ENCODE results near the gene TSEN2.
A peak's percentile ranks its signal among the peaks of the same experiment; 100 is the strongest.

Gene TSEN2

GRCh38 chr3:12506201-12506709, 22.0 kb downstream of the TSEN2 start:
- peaks cover 16% of the 10 kb centered on the region for H3K36me3 ChIP-seq (ENCODE audit: insufficient read depth, low read length)
- no peaks in the 10 kb centered on the region for H3K27me3 ChIP-seq (ENCODE audit: insufficient read depth, low read length)
- no peak overlapping the region for H3K27ac ChIP-seq (ENCODE audit: low read depth, low read length)
- H3K79me2 ChIP-seq (ENCODE audit: control insufficient read depth, insufficient read depth, low read length, unreplicated experiment) = no peaks in the 10 kb centered on the region
- H3K4me1 ChIP-seq (ENCODE audit: control insufficient read depth, insufficient read depth, low read length, unreplicated experiment) = peaks cover 36% of the 10 kb centered on the region
- no peak overlapping the region for H3K4me3 ChIP-seq (ENCODE audit: low read depth, low read length)
- H2AFZ ChIP-seq (ENCODE audit: low read length, unreplicated experiment) = no peak overlapping the region

GRCh38 chr3:12507591-12508281, 23.5 kb downstream of the TSEN2 start:
- Histone ChIP-seq H3K36me3 (ENCODE audit: insufficient read depth, low read length) (peaks cover 22% of the 10 kb centered on the region), H2AFZ (ENCODE audit: low read length, unreplicated experiment) (peak overlapping the region; percentile 79)

GRCh38 chr3:12508291-12508700, 24.0 kb downstream of the TSEN2 start:
- Histone ChIP-seq H3K36me3 (ENCODE audit: insufficient read depth, low read length) (peaks cover 22% of the 10 kb centered on the region), H3K4me3 (ENCODE audit: low read depth, low read length) (peak overlapping the region; percentile 71), H3K27ac (ENCODE audit: low read depth, low read length) (peak overlapping the region; percentile 98)

More at GRCh38 chr3:12507591-12508281, 23.5 kb downstream of the TSEN2 start:
- H3K27ac ChIP-seq (ENCODE audit: low read depth, low read length) = peak overlapping the region; percentile 98
- peaks cover 25% of the 10 kb centered on the region for H3K4me1 ChIP-seq (ENCODE audit: control insufficient read depth, insufficient read depth, low read length, unreplicated experiment)
- no peaks in the 10 kb centered on the region for H3K27me3 ChIP-seq (ENCODE audit: insufficient read depth, low read length)
- no peaks in the 10 kb centered on the region for H3K79me2 ChIP-seq (ENCODE audit: control insufficient read depth, insufficient read depth, low read length, unreplicated experiment)
- peak overlapping the region; percentile 71 for H3K4me3 ChIP-seq (ENCODE audit: low read depth, low read length)

GRCh38 chr3:12509466-12509865, 25.2 kb downstream of the TSEN2 start:
- Histone ChIP-seq H3K4me3 (ENCODE audit: low read depth, low read length) (no peak overlapping the region), H3K4me1 (ENCODE audit: control insufficient read depth, insufficient read depth, low read length, unreplicated experiment) (peaks cover 25% of the 10 kb centered on the region), H3K27ac (ENCODE audit: low read depth, low read length) (peak overlapping the region; percentile 98), H3K79me2 (ENCODE audit: control insufficient read depth, insufficient read depth, low read length, unreplicated experiment) (no peaks in the 10 kb centered on the region), H3K36me3 (ENCODE audit: insufficient read depth, low read length) (peaks cover 16% of the 10 kb centered on the region; the same call in 1 of the 2 replicates), H3K27me3 (ENCODE audit: insufficient read depth, low read length) (no peaks in the 10 kb centered on the region), H2AFZ (ENCODE audit: low read length, unreplicated experiment) (no peak overlapping the region)

More at GRCh38 chr3:12508291-12508700, 24.0 kb downstream of the TSEN2 start:
- Histone ChIP-seq H3K4me1 (ENCODE audit: control insufficient read depth, insufficient read depth, low read length, unreplicated experiment) (peaks cover 25% of the 10 kb centered on the region), H3K27me3 (ENCODE audit: insufficient read depth, low read length) (no peaks in the 10 kb centered on the region), H2AFZ (ENCODE audit: low read length, unreplicated experiment) (peak overlapping the region; percentile 79), H3K79me2 (ENCODE audit: control insufficient read depth, insufficient read depth, low read length, unreplicated experiment) (no peaks in the 10 kb centered on the region)

GRCh38 chr3:12512534-12513118, 28.3 kb downstream of the TSEN2 start:
- no peaks in the 10 kb centered on the region for H3K27me3 ChIP-seq (ENCODE audit: insufficient read depth, low read length)
- H2AFZ ChIP-seq (ENCODE audit: low read length, unreplicated experiment) = no peak overlapping the region
- H3K36me3 ChIP-seq (ENCODE audit: insufficient read depth, low read length) = peaks cover 17% of the 10 kb centered on the region; the same call in 1 of the 2 replicates
- H3K4me3 ChIP-seq (ENCODE audit: low read depth, low read length) = no peak overlapping the region
- peaks cover 19% of the 10 kb centered on the region for H3K4me1 ChIP-seq (ENCODE audit: control insufficient read depth, insufficient read depth, low read length, unreplicated experiment)
- H3K27ac ChIP-seq (ENCODE audit: low read depth, low read length) = no peak overlapping the region
- no peaks in the 10 kb centered on the region for H3K79me2 ChIP-seq (ENCODE audit: control insufficient read depth, insufficient read depth, low read length, unreplicated experiment)

- Histone ChIP-seq H3K27me3 (ENCODE audit: insufficient read depth, low read length) (no peaks in the 10 kb centered on the region), H3K4me3 (ENCODE audit: low read depth, low read length) (no peak overlapping the region), H2AFZ (ENCODE audit: low read length, unreplicated experiment) (no peak overlapping the region), H3K27ac (ENCODE audit: low read depth, low read length) (no peak overlapping the region), H3K36me3 (ENCODE audit: insufficient read depth, low read length) (peaks cover 17% of the 10 kb centered on the region; the same call in 1 of the 2 replicates), H3K79me2 (ENCODE audit: control insufficient read depth, insufficient read depth, low read length, unreplicated experiment) (no peaks in the 10 kb centered on the region), H3K4me1 (ENCODE audit: control insufficient read depth, insufficient read depth, low read length, unreplicated experiment) (peaks cover 9% of the 10 kb centered on the region)
Observed at GRCh38 chr3:12513694-12514446, 29.6 kb downstream of the TSEN2 start.

- no peak overlapping the region for H3K4me3 ChIP-seq (ENCODE audit: low read depth, low read length)
- no peaks in the 10 kb centered on the region for H3K27me3 ChIP-seq (ENCODE audit: insufficient read depth, low read length)
- H3K4me1 ChIP-seq (ENCODE audit: control insufficient read depth, insufficient read depth, low read length, unreplicated experiment) = no peaks in the 10 kb centered on the region
- H3K36me3 ChIP-seq (ENCODE audit: insufficient read depth, low read length) = peaks cover 14% of the 10 kb centered on the region; the same call in 1 of the 2 replicates
- H3K79me2 ChIP-seq (ENCODE audit: control insufficient read depth, insufficient read depth, low read length, unreplicated experiment) = no peaks in the 10 kb centered on the region
- no peak overlapping the region for H3K27ac ChIP-seq (ENCODE audit: low read depth, low read length)
- H2AFZ ChIP-seq (ENCODE audit: low read length, unreplicated experiment) = no peak overlapping the region
Observed at GRCh38 chr3:12515631-12516030, 31.4 kb downstream of the TSEN2 start.

GRCh38 chr3:12516873-12517272, 32.6 kb downstream of the TSEN2 start:
- Histone ChIP-seq H3K79me2 (ENCODE audit: control insufficient read depth, insufficient read depth, low read length, unreplicated experiment) (no peaks in the 10 kb centered on the region), H3K4me1 (ENCODE audit: control insufficient read depth, insufficient read depth, low read length, unreplicated experiment) (no peaks in the 10 kb centered on the region), H2AFZ (ENCODE audit: low read length, unreplicated experiment) (no peak overlapping the region), H3K27me3 (ENCODE audit: insufficient read depth, low read length) (no peaks in the 10 kb centered on the region), H3K36me3 (ENCODE audit: insufficient read depth, low read length) (0 out of 2 replicates have a peak, but pooled peaks cover 14% of the 10 kb centered on the region), H3K27ac (ENCODE audit: low read depth, low read length) (no peak overlapping the region), H3K4me3 (ENCODE audit: low read depth, low read length) (no peak overlapping the region)

- Histone ChIP-seq H3K27me3 (ENCODE audit: insufficient read depth, low read length) (no peaks in the 10 kb centered on the region), H3K4me1 (ENCODE audit: control insufficient read depth, insufficient read depth, low read length, unreplicated experiment) (no peaks in the 10 kb centered on the region), H3K79me2 (ENCODE audit: control insufficient read depth, insufficient read depth, low read length, unreplicated experiment) (no peaks in the 10 kb centered on the region), H3K4me3 (ENCODE audit: low read depth, low read length) (no peak overlapping the region), H3K27ac (ENCODE audit: low read depth, low read length) (no peak overlapping the region), H3K36me3 (ENCODE audit: insufficient read depth, low read length) (peaks cover 14% of the 10 kb centered on the region), H2AFZ (ENCODE audit: low read length, unreplicated experiment) (no peak overlapping the region)
Observed at GRCh38 chr3:12518261-12519028, 34.2 kb downstream of the TSEN2 start.

- peaks cover 10% of the 10 kb centered on the region for H3K36me3 ChIP-seq (ENCODE audit: insufficient read depth, low read length)
- H3K27ac ChIP-seq (ENCODE audit: low read depth, low read length) = no peak overlapping the region
- no peak overlapping the region for H3K4me3 ChIP-seq (ENCODE audit: low read depth, low read length)
- no peaks in the 10 kb centered on the region for H3K79me2 ChIP-seq (ENCODE audit: control insufficient read depth, insufficient read depth, low read length, unreplicated experiment)
- H2AFZ ChIP-seq (ENCODE audit: low read length, unreplicated experiment) = no peak overlapping the region
- no peaks in the 10 kb centered on the region for H3K4me1 ChIP-seq (ENCODE audit: control insufficient read depth, insufficient read depth, low read length, unreplicated experiment)
- H3K27me3 ChIP-seq (ENCODE audit: insufficient read depth, low read length) = no peaks in the 10 kb centered on the region
Observed at GRCh38 chr3:12521010-12521409, 36.7 kb downstream of the TSEN2 start.
